ENCODE measurements around the gene PIGR. TPM values are rescaled to one million over a fixed set of nuclear protein-coding genes. Genes with fewer than 3 reads are reported as not detected.

Gene PIGR
- total RNA-seq, 1 experiment from 2014 or later = not detected

GRCh38 chr1:206974140-206974539, 27.9 kb upstream of the PIGR start:
- no TSS peak for BruUV-seq (replicated peaks)
- CTCF ChIA-PET = no interaction called here
- no peaks in the 10 kb centered on the region for H3K27me3 ChIP-seq (ENCODE audit: low read length)

DNA sequence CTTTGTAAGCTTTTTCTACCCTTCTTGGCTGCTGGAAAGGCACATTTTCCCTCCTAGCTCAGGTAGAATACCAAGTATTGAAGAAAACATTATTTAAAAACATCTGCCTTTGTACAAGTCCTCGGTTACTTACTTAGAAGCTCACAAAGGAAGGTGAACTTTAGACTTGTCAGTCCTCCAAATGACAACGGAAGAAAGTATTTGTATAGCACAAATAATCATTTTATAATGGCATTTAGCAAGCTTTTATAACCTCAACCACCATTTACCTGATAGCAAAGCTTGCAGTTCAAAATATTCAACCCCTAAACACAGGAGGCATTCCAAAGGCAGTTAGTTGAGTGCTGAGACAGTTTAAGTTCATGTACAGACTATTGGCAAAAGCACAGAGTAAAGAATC, 26.5 kb upstream of the PIGR start:
- Histone ChIP-seq H3K4me1 (ENCODE audit: insufficient read depth, low read length) (peaks cover 7% of the 10 kb centered on the region; the same call in 1 of the 2 replicates), H3K27me3 (ENCODE audit: low read length) (no peaks in the 10 kb centered on the region), H3K27ac (ENCODE audit: low read length) (no peak overlapping the region), H3F3A (ENCODE audit: low read length, unreplicated experiment) (no peaks in the 10 kb centered on the region), H3K9me3 (ENCODE audit: low read length) (no peaks in the 10 kb centered on the region), H2AFZ (ENCODE audit: low read length) (peak overlapping the region; percentile 5; the same call in 1 of the 2 replicates), H3K9me2 (replicated peaks; ENCODE audit: low read length) (no peaks in the 10 kb centered on the region), H3K4me3 (ENCODE audit: low read length) (no peak overlapping the region), H3K9ac (ENCODE audit: low read length) (no peak overlapping the region), H3K4me2 (ENCODE audit: low read length) (0 out of 2 replicates have a peak overlapping the region, but pooled peaks have one; percentile 1), H3K36me3 (ENCODE audit: low read depth, low read length) (no peaks in the 10 kb centered on the region), H4K20me1 (ENCODE audit: low read length) (no peaks in the 10 kb centered on the region), H3K79me2 (ENCODE audit: low read length) (no peaks in the 10 kb centered on the region)
- POLR2A ChIA-PET (ENCODE audit: unreplicated experiment) = interaction anchor here (0.5 to 0.8 kb wide), 3 partner anchors 80 to 403 kb away, joined by 3 to 18 read pairs (median 4); partner anchors contain the start of genes EIF2D and PFKFB2
- DNase-seq = peak; percentile 13
- intact Hi-C loops (cut with micrococcal nuclease) = no loop called here
- ATAC-seq = peak; percentile 77
- TF ChIP-seq CTCF (conservative IDR thresholded peaks at IDR 0.05; ENCODE audit: low read depth, low read length) (no peak), EZH2 (IDR thresholded peaks at IDR 0.05; ENCODE audit: low read length, unreplicated experiment) (no peak), EZH2phosphoT487 (IDR thresholded peaks at IDR 0.05; ENCODE audit: borderline replicate concordance, low read length) (no peak)
- CTCF ChIA-PET = interaction anchor here (1.3 to 1.5 kb wide), 2 partner anchors 9 to 60 kb away, joined by 7 to 9 read pairs; no protein-coding TSS in a partner anchor
- no TSS peak for BruUV-seq (replicated peaks)

More at GRCh38 chr1:206974140-206974539, 27.9 kb upstream of the PIGR start:
- no peak overlapping the region for H3K27ac ChIP-seq (ENCODE audit: low read length)
- no peak overlapping the region for H3K9ac ChIP-seq (ENCODE audit: low read length)
- H2AFZ ChIP-seq (ENCODE audit: low read length) = no peak overlapping the region
- no peak for DNase-seq
- no peak overlapping the region for H3K4me2 ChIP-seq (ENCODE audit: low read length)
- H3K9me2 ChIP-seq (replicated peaks; ENCODE audit: low read length) = no peaks in the 10 kb centered on the region
- POLR2A ChIA-PET (ENCODE audit: unreplicated experiment) = interaction anchor here (0.6 kb wide), 1 partner anchor 33 kb away, joined by 3 read pairs; no protein-coding TSS in a partner anchor
- ATAC-seq = no peak
- H4K20me1 ChIP-seq (ENCODE audit: low read length) = no peaks in the 10 kb centered on the region
- H3K4me3 ChIP-seq (ENCODE audit: low read length) = no peak overlapping the region
- no peaks in the 10 kb centered on the region for H3K36me3 ChIP-seq (ENCODE audit: low read depth, low read length)
- H3F3A ChIP-seq (ENCODE audit: low read length, unreplicated experiment) = no peaks in the 10 kb centered on the region
- peaks cover 7% of the 10 kb centered on the region; the same call in 1 of the 2 replicates for H3K4me1 ChIP-seq (ENCODE audit: insufficient read depth, low read length)
- TF ChIP-seq CTCF (conservative IDR thresholded peaks at IDR 0.05; ENCODE audit: low read depth, low read length) (no peak), EZH2 (IDR thresholded peaks at IDR 0.05; ENCODE audit: low read length, unreplicated experiment) (no peak), EZH2phosphoT487 (IDR thresholded peaks at IDR 0.05; ENCODE audit: borderline replicate concordance, low read length) (no peak)
- intact Hi-C loops (cut with micrococcal nuclease) = no loop called here
- no peaks in the 10 kb centered on the region for H3K9me3 ChIP-seq (ENCODE audit: low read length)
- no peaks in the 10 kb centered on the region for H3K79me2 ChIP-seq (ENCODE audit: low read length)

DNA sequence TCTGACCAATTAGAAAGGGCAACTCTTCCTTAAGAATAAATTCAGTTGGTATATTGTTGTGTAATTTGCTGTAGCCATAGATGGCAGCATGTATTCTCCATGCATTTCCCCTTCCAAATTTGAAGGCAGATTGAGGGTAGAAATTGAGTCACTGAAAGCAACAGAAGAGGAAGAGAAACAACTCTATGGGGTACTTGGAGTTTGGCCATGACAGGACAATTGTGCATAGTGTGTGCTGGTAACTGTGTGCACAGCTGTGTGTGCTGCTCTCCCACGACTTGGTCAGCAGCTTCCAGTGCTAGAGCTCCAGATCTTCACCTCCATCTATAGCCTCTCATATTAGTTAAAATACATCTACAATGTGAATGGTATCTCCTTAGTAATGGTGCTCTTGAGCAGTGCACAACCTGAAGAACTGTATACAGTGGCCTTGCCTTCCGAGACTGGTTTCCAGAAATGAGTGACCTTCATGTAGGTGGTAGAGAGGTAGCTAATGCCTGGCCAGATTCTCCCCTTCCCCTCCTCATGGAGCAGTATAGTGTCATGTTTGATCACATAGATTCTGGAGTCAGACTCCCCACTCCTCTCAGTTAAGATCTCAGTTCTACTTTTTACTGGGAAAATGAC, 24.9 kb upstream of the PIGR start:
- TF ChIP-seq CTCF (conservative IDR thresholded peaks at IDR 0.05; ENCODE audit: low read depth, low read length) = no peak
- TF ChIP-seq EZH2phosphoT487 (IDR thresholded peaks at IDR 0.05; ENCODE audit: borderline replicate concordance, low read length) = no peak
- TF ChIP-seq EZH2 (IDR thresholded peaks at IDR 0.05; ENCODE audit: low read length, unreplicated experiment) = no peak
- no TSS peak for BruUV-seq (replicated peaks)
- H2AFZ ChIP-seq (ENCODE audit: low read length) = no peak overlapping the region
- H3K79me2 ChIP-seq (ENCODE audit: low read length) = no peaks in the 10 kb centered on the region
- ChIA-PET CTCF (no interaction called here), POLR2A (ENCODE audit: unreplicated experiment) (no interaction called here)
- no peak overlapping the region for H3K4me3 ChIP-seq (ENCODE audit: low read length)
- H3K27me3 ChIP-seq (ENCODE audit: low read length) = no peaks in the 10 kb centered on the region
- no peak overlapping the region for H3K4me2 ChIP-seq (ENCODE audit: low read length)
- H4K20me1 ChIP-seq (ENCODE audit: low read length) = no peaks in the 10 kb centered on the region
- DNase-seq = no peak
- no peak overlapping the region for H3K27ac ChIP-seq (ENCODE audit: low read length)
- H3F3A ChIP-seq (ENCODE audit: low read length, unreplicated experiment) = no peaks in the 10 kb centered on the region
- no peak overlapping the region for H3K9ac ChIP-seq (ENCODE audit: low read length)
- intact Hi-C loops (cut with micrococcal nuclease) = no loop called here
- no peaks in the 10 kb centered on the region for H3K36me3 ChIP-seq (ENCODE audit: low read depth, low read length)
- no peaks in the 10 kb centered on the region for H3K9me3 ChIP-seq (ENCODE audit: low read length)
- H3K4me1 ChIP-seq (ENCODE audit: insufficient read depth, low read length) = peaks cover 14% of the 10 kb centered on the region; the same call in 1 of the 2 replicates
- no peaks in the 10 kb centered on the region for H3K9me2 ChIP-seq (replicated peaks; ENCODE audit: low read length)
- no peak for ATAC-seq

All from PC-3 (cell line).